ENCODE results near the gene POLR3K.
"Not testable (repeated sequence)": the region's sequence is repeated elsewhere in the genome, so short reads cannot be mapped to it uniquely, and the experiment has no call there.

The POLR3K gene

GRCh38 chr16:63998-64913, 10.8 kb upstream of the POLR3K start:
- no peak for DNase-seq (ENCODE audit: low read depth)

- DNase-seq (ENCODE audit: low read depth): no peak
These were observed 10.1 kb upstream of the POLR3K start for GRCh38 chr16:63466-63865.

GRCh38 chr16:62968-63391, 9.6 kb upstream of the POLR3K start:
- DNase-seq (ENCODE audit: low read depth): no peak

GRCh38 chr16:62283-62967, 9.0 kb upstream of the POLR3K start:
- DNase-seq (ENCODE audit: low read depth): no peak

GRCh38 chr16:61879-62281, 8.5 kb upstream of the POLR3K start:
- no peak for DNase-seq (ENCODE audit: low read depth)

- DNase-seq (ENCODE audit: low read depth): no peak
These were observed 7.8 kb upstream of the POLR3K start for GRCh38 chr16:60929-61878.

- DNase-seq (ENCODE audit: low read depth): no peak
These were observed 6.8 kb upstream of the POLR3K start for GRCh38 chr16:60166-60565.

GRCh38 chr16:59440-60059, 6.1 kb upstream of the POLR3K start:
- DNase-seq (ENCODE audit: low read depth): no peak

- DNase-seq (ENCODE audit: low read depth): no peak
These were observed 5.4 kb upstream of the POLR3K start for GRCh38 chr16:58491-59439.

GRCh38 chr16:57711-58110, 4.3 kb upstream of the POLR3K start:
- DNase-seq (ENCODE audit: low read depth): no peak

- no peak for DNase-seq (ENCODE audit: low read depth)
These were observed 3.0 kb upstream of the POLR3K start for GRCh38 chr16:56231-56927.

GRCh38 chr16:55571-56136, 2.2 kb upstream of the POLR3K start:
- DNase-seq (ENCODE audit: low read depth): no peak

GRCh38 chr16:54237-54581, 801 bp upstream of the POLR3K start:
- DNase-seq (ENCODE audit: low read depth): no peak

GRCh38 chr16:50769-51591, 2.4 kb downstream of the POLR3K start:
- DNase-seq (ENCODE audit: low read depth): no peak

GRCh38 chr16:47234-47633, 6.2 kb downstream of the POLR3K start:
- DNase-seq (ENCODE audit: low read depth): no peak

GRCh38 chr16:46510-46909, 6.9 kb downstream of the POLR3K start:
- DNase-seq (ENCODE audit: low read depth): not testable (repeated sequence)

GRCh38 chr16:45454-45853, 8.0 kb downstream of the POLR3K start:
- DNase-seq (ENCODE audit: low read depth): no peak

GRCh38 chr16:44655-45054, 8.8 kb downstream of the POLR3K start:
- DNase-seq (ENCODE audit: low read depth): no peak

GRCh38 chr16:43294-43693, 10.1 kb downstream of the POLR3K start:
- DNase-seq (ENCODE audit: low read depth): no peak
